ENCODE data around the gene CHTOP.
"Not testable (repeated sequence)": the region's sequence is repeated elsewhere in the genome, so short reads cannot be mapped to it uniquely, and the experiment has no call there.

Gene CHTOP

DNA sequence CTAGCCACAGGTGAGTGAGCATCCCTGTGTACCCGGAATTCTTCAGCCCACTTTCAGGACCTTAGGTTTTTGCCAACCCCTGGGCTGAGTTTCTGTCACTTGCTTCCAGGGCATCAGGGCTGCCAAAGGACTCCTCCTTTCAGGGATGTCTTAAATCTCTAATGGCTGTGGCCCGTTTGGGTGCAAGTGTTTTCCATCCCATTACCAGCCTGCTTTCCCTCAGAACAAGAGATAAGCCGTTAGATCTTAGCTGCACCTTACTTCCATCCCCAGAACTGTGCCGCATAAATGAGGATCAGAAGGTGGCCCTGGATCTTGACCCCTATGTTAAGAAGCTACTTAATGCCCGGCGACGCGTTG lies 25.3 kb downstream of the CHTOP start:
- DNase-seq (ENCODE audit: low spot score) = no peak

- no peak for DNase-seq (ENCODE audit: low spot score)
Measured at GRCh38 chr1:153659656-153660055, 25.8 kb downstream of the CHTOP start.

GRCh38 chr1:153661111-153661708 lies 27.3 kb downstream of the CHTOP start:
- no peak for DNase-seq (ENCODE audit: low spot score)

- DNase-seq (ENCODE audit: low spot score) = no peak
Measured at GRCh38 chr1:153662269-153662668, 28.4 kb downstream of the CHTOP start.

DNA sequence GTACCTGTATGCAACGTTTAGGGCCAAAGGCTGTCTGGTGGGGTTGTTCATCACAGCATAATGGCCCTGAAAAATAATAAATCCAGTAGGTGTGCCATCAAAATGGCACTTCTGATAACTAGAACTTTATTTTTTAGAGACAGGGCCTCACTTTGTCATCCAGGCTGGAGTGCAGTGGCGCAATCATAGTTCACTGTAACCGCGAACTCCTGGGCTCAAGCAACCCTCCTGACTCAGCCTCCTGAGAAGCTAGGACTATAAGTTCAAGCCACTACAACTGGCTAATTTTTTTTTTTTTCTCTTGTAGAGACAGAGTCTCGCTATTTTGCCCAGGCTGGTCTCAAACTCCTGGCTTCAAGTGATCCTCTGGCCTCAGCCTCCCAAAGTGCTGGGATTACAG lies 29.3 kb downstream of the CHTOP start:
- no peak for DNase-seq (ENCODE audit: low spot score)

- no peak for DNase-seq (ENCODE audit: low spot score)
Measured at GRCh38 chr1:153667439-153667838, 33.6 kb downstream of the CHTOP start.

GRCh38 chr1:153668672-153669071 lies 34.8 kb downstream of the CHTOP start:
- not testable (repeated sequence) for DNase-seq (ENCODE audit: low spot score)

DNA sequence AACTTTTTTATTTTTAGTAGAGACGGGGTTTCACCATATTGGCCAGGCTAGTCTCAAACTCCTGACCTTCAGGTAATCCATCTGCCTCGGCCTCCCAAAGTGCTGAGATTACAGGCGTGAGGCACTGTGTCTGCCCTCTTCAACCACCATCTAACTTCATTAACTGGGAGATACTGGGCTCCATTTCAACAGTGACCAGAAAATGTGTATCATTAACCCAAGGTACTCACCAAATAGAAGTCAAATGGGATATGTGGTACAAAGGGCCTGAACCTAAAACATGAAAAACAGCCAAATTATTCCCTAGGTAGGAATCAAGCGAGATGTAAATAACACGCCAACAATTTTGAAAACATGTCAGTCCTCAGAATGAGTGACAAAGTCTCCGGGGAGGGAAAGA lies 35.7 kb downstream of the CHTOP start:
- no peak for DNase-seq (ENCODE audit: low spot score)

DNA sequence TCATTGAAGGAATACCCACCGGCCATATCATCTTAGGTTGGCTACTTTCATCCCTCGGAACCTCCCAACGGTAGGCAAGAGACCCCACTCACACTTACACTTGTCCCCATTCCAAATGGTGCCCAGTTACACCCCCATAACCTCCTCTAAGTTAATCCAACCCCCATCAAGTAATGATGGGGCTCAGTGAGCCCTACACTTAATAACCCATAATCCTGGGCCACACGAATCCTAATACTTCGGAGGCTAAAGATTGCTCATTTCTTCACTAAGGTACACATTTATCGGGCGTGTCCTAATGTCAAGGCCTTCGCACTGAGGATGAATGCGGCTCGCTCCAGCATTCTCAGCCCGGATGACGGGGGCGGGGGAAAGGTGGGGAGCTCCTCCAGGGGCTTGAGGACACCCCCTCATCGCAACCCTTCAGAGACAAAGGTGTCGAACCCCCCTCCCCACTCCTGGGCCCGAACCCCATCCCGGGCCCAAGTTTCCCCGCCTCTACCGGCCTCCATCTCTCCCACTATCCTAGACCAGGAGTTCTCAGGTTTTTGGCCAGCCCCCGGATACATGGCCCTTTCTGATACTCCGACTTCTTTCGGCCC lies 36.5 kb downstream of the CHTOP start:
- no peak for DNase-seq (ENCODE audit: low spot score)

DNA sequence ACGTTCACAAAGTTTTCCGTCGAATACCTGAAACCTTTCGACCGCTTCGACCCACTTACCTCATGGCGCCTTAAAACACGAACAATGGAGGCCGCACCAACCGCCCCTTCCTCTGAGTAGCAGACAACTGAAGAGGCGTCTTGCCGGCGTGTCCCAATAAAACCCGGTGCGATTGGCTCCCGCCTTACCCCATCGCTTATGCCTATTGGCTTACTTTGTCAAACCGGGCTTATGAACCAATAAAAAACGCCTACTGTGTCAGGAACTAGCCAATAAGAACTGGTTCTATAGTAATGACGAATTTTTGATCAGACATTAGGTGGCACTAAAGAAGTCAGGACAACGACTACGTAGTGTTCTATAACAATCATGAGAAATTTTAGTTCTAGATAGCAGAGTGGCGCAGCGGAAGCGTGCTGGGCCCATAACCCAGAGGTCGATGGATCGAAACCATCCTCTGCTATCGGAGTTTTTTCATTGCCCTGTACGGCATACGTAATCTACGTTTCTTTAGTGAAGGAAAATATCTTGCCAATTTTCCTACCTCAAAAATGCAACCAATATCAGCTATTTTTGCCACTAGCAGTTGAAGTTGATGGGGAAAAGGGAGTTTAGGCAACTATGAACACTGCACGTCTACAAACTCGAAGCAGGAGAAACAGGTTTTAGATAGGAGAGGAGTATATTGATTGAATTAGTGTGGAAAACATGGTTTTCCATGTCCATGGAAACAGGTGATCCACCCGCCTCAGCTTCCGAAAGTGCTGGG lies 37.2 kb downstream of the CHTOP start, which contains the start of gene ILF2:
Gene ILF2, minus strand, starts transcription at position 135 of the 769 bp plus-strand sequence. Its CDS starts 71 bp downstream, at position 64.
- DNase-seq (ENCODE audit: low spot score) = peak; percentile 100

DNA sequence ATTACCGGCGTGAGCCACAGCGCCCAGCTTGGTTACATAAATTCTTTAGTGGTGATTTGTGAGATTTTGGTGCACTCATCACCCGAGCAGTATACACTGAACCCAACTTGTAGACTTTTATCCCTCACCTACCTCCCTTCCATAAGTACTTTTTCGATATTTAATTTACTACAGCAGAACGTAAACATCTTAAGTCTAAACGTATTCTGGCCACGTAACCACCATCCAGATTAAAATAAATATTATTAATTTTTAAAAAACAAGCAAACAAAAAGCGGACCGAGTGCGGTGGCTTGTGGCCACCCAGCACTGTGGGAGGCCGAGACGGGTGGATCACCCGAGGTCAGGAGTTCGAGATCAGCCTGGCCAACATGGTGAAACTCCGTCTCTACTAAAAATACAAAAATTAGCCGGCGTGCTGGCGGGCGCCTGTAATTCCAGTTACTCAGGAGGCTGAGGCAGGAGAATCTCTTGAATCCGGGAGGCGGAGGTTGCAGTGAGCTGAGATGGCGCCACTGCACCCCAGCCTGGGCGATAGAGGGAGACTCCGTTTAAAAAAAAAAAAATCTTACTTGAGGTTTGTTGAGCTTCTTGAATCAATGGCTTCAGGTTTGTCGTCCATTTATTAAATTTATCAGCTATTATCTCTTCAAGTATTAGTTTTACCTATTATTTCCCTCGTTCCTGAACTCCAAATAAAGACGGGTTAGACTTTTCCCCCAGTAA lies 37.9 kb downstream of the CHTOP start:
- DNase-seq (ENCODE audit: low spot score) = not testable (repeated sequence)

GRCh38 chr1:153673511-153673910 lies 39.6 kb downstream of the CHTOP start:
- DNase-seq (ENCODE audit: low spot score) = no peak

- peak; percentile 49 for DNase-seq (ENCODE audit: low spot score)
Measured at GRCh38 chr1:153677718-153678518, 44.1 kb downstream of the CHTOP start.

DNA sequence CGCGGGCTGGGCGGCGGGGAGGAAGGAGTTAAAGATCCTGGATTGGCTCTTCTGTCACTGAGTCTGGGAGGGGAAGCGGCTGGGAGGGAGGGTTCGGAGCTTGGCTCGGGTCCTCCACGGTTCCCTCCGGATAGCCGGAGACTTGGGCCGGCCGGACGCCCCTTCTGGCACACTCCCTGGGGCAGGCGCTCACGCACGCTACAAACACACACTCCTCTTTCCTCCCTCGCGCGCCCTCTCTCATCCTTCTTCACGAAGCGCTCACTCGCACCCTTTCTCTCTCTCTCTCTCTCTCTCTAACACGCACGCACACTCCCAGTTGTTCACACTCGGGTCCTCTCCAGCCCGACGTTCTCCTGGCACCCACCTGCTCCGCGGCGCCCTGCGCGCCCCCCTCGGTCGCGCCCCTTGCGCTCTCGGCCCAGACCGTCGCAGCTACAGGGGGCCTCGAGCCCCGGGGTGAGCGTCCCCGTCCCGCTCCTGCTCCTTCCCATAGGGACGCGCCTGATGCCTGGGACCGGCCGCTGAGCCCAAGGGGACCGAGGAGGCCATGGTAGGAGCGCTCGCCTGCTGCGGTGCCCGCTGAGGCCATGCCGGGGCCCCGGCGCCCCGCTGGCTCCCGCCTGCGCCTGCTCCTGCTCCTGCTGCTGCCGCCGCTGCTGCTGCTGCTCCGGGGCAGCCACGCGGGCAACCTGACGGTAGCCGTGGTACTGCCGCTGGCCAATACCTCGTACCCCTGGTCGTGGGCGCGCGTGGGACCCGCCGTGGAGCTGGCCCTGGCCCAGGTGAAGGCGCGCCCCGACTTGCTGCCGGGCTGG lies 44.9 kb downstream of the CHTOP start, which contains the start of gene NPR1:
Gene NPR1, plus strand, starts transcription at position 170 of the 818 bp plus-strand sequence. Its CDS starts 421 bp downstream, at position 591.
- DNase-seq (ENCODE audit: low spot score) = no peak

- no peak for DNase-seq (ENCODE audit: low spot score)
Measured at GRCh38 chr1:153679337-153680119, 45.7 kb downstream of the CHTOP start.

DNA sequence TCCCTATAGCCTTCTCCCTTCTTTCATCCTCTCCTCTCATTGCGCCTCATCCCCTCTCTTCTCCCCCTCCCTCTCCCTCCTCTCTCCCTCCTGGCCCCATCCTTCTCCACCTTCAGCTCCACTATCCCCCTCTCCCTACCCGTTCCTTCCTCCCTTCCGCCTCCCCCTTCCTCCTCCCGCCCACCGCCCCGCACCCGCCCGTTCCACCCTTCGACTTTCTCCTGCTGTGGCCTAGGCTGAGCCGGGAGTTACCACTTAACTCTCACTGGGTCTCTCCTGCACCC lies 46.2 kb downstream of the CHTOP start:
- no peak for DNase-seq (ENCODE audit: low spot score)

GRCh38 chr1:153682730-153683129 lies 48.9 kb downstream of the CHTOP start:
- DNase-seq (ENCODE audit: low spot score) = no peak

DNA sequence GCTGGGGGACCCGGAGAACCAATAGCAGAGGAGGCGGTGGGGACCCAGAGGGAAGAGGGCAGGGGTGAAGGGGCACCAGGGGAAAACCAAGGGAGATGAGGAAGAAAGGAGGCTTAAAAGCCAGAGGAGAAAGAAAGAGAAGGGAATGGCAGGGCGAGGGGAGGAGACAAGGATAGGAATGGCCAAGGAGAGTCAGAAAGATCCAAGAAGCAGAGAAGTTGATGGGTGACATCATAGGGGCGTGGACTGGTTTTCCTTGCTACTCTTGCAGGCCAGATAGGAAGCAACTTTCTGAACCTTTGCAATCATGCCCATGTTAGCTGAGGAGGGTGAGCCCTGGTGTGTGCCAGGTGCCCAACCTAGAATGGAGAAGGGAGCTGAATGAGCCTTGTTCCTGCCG lies 50.0 kb downstream of the CHTOP start:
- peak; percentile 32 for DNase-seq (ENCODE audit: low spot score)

GRCh38 chr1:153684892-153685291 lies 51.0 kb downstream of the CHTOP start:
- no peak for DNase-seq (ENCODE audit: low spot score)
